VCaP (cell line): ENCODE data around the gene PARD3B.

ENCODE experiments used
- H3K27ac ChIP-seq: fragments of 450-650 bp; 2 replicates; pipeline ENCODE4 v1.5.1; 2017
- TF ChIP-seq, protein P1 (sequence below): fragments of 450-650 bp; conservative IDR thresholded peaks from 2 replicates; pipeline ENCODE4 v1.5.1; 2017; ENCODE audit warnings: mild to moderate bottlenecking, moderate library complexity

The PARD3B gene

GRCh38 chr2:204625135-204625534 is 79.9 kb downstream of the PARD3B start:
- TF ChIP-seq, protein P1, sequence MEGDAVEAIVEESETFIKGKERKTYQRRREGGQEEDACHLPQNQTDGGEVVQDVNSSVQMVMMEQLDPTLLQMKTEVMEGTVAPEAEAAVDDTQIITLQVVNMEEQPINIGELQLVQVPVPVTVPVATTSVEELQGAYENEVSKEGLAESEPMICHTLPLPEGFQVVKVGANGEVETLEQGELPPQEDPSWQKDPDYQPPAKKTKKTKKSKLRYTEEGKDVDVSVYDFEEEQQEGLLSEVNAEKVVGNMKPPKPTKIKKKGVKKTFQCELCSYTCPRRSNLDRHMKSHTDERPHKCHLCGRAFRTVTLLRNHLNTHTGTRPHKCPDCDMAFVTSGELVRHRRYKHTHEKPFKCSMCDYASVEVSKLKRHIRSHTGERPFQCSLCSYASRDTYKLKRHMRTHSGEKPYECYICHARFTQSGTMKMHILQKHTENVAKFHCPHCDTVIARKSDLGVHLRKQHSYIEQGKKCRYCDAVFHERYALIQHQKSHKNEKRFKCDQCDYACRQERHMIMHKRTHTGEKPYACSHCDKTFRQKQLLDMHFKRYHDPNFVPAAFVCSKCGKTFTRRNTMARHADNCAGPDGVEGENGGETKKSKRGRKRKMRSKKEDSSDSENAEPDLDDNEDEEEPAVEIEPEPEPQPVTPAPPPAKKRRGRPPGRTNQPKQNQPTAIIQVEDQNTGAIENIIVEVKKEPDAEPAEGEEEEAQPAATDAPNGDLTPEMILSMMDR: peak; percentile 78
- H3K27ac ChIP-seq: no peak overlapping the region

GRCh38 chr2:204628926-204629712 is 83.8 kb downstream of the PARD3B start:
- TF ChIP-seq, protein P1: no peak
- H3K27ac ChIP-seq: no peak overlapping the region

DNA sequence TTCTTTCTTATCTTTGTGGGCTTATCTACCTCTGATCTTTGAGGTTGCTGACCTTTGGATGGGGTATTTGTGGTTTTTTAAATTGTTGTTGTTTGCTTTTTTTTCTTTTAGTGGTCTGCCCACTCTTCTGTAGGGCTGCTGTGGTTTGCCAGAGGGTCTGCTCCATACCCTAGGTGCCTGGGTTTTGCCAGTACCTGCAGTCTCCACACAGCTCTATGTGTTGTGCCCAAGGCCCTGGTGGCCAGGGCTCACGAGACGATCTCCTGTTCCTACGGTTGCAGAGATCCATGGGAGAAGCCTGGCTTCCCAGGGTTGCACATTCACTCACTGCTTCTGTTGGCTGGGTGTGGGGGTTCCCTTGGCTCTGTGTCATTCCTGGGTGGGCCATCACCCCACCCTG is 87.1 kb downstream of the PARD3B start:
- no peak overlapping the region for H3K27ac ChIP-seq
- TF ChIP-seq, protein P1: no peak

GRCh38 chr2:204634564-204634963 is 89.3 kb downstream of the PARD3B start:
- H3K27ac ChIP-seq: no peak overlapping the region
- TF ChIP-seq, protein P1: no peak

DNA sequence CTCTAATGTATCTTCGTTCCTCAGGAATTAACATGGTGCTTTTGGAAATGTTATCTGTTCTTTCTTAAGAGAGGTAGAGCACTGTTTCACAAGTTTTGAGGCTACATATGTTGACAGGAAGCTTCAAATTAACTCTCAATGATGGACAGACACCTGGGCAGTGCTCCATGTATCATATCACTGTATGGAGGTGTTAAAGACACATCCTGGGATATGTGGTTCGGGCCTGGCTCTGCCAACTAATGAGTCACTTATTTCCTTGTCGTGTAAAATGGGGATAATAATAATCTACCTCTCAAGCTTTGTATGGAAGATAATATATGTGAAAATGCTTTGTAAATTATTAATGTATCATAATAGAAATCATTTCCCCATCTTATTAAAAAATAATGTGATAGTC is 90.2 kb downstream of the PARD3B start:
- TF ChIP-seq, protein P1: no peak
- H3K27ac ChIP-seq: no peak overlapping the region

DNA sequence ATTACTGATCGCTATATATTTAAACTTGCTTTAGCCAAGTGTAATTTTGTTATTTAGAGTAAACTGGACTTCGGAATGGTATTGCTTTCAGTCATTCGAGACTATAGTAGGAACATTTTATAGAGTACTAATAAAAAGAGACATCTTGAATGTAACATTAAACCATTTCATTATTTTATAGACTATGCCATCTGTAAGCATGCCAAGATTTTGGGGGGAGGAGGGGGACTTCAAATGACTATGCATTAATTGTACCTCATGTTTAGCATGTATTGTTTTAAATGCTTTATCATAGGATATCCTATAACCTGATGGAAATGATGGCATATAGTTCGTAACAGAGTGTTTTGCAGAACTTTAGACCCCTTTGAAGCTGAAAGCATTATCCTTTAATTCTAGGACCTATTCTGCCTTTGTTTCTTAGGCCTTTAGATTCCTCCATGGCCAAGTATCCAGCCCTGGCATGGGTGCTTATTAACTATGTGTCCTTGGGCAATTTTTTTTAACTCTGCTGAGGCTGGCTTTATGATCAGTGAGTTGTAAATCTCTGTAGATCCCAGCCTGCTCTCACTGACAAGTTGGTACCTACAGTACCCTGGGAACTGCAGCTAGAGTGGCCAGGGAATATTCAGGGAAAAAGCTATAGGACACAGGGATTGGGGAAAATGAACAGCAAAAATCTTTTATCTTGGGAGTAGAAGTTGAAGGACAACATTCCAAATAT is 93.4 kb downstream of the PARD3B start:
- peak overlapping the region; percentile 88 for H3K27ac ChIP-seq
- TF ChIP-seq, protein P1: no peak

DNA sequence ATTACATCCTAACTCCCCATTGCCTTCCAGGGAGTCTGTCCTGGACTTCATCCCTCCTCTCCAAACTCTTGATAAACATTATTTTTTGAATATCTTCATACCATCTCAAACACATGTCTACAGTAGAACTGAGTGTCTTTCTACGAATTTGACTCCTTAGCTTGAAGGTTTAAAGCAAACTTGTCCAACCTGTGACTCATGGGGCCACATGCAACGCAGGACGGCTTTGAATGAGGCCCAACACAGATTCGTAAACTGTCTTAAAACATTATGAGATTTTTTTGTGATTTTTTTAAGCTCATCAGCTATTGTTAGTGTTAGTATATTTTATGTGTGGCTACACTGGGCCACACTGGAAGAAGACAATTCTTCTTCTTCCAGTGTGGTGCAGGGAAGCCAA is 98.1 kb downstream of the PARD3B start:
- no peak overlapping the region for H3K27ac ChIP-seq
- TF ChIP-seq, protein P1: no peak
